GM19023 (cell line): ENCODE results near the gene FBXO2.
"Not testable (repeated sequence)": the region's sequence is repeated elsewhere in the genome, so short reads cannot be mapped to it uniquely, and the experiment has no call there.

Source experiments
- ATAC-seq: cut with Tn5 transposase; IDR thresholded peaks from one replicate; pipeline ENCODE4 v1.9.1; 2021; ENCODE audit warnings: mild to moderate bottlenecking, moderate library complexity; ENCODE audit not compliant: unreplicated experiment

FBXO2 gene

DNA sequence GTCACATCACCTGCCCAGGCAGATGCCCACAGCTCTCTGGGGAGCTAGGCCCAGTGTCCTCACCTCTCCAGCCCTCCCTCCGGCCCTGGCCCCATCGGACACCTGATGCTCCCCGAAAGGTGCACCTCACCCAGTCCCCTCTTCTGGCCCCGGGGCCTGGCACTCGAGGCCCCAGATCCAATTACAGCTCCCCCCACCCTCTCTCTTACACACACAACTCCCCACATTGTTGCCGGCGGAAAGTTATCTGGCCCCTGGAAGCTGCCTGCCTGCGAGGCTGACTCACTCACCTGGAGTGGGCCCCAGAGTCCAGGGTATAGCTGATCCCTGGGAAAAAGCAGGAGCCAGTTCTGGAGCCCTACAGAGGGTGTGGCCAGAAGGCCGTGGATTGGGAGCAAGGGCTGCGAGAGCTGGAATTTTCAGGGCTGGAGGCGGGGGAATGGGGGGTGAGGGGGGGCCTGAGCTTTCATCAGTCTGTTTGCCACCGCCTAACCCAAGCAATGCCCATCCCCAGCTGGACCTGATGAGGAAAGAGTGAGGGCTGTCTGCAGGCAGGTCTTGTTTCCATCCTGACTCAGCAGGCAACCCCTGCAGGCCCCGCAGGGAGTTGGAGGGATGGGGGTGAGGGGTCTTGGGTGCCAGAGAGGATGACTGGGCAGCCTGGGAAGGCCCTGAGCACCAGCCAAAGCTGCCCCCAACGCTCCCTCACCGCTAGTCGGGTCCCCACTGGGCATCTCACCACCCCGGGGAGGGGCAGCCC is 948 bp downstream of the FBXO2 start:
- ATAC-seq: no peak

DNA sequence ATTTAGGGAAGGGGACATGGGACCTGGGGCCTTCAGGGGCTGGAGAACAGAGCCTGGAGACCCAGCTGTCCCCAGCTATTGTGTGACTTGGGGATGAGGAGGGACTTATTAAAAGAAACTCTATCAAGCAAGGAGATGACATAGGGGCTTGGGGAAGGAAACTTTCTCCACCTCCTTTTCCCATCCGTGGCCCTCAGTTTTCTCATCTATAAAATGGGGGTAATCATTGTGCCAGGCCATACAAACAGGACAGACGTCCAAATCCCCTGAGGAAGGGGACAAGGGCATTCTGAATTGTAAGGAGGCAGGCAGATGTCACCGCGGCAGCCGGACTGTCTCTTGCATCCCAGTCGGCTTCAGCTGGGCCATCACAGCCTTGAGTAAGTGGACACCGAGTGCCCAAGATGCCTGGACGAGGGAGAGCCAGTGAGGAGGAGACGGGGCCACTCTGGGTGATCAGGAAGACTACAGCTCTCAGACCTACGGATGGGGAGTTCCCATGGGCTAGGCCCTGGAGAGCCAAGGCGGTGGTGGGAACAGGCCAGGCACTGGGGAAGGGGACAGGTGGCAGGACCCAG is 1.9 kb downstream of the FBXO2 start:
- ATAC-seq: no peak

DNA sequence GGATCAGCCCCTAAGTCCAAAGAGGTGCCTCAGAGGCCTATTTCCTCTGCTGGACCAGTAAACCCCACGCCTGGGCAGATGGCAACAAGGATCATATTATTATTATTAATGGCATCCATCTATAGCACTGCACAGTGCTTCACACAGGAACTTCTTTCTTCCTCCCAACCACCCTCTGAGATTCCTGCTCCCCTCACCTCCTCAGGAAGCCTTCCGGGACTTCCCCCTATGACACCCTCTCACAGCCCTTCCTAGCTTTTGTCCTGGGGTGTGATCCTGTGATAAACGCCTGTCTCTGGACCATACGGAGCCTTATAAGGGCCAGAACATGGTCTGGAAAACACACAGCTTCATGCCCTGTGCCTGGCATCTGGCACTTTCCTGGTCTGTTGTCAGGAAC is 3.2 kb downstream of the FBXO2 start:
- no peak for ATAC-seq

DNA sequence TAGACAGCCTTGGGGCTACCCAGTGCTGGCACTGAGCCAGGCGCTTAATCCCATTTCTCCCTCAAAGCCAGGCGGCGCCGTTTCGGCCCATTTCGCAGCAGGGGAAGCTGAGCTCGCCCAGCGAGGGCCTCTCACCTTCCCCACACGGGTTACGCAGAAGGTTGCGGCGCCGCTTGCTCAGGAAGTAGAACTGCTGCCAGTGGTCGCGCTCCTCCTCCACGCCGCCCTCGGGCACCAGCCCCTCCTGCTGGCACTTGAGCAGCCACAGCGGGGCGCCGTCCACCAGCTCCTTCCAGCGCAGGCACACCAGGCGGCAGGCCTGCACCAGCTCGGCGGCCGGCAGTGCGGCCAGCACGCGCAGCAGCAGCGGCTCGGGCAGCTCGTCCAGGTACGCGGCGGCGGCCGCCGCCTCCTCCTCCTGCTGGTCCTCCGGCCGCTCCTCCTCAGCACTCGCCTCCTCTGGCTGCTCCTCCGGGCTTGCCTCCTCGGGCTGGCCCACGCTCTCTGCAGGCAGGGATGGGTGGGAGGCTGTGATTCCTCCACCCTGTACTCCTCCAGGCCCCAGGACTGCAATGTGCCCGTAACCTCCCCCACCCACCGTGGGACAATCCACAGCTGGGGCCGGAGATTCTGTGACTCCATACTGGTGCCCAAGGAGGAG is 3.8 kb downstream of the FBXO2 start:
- no peak for ATAC-seq

DNA sequence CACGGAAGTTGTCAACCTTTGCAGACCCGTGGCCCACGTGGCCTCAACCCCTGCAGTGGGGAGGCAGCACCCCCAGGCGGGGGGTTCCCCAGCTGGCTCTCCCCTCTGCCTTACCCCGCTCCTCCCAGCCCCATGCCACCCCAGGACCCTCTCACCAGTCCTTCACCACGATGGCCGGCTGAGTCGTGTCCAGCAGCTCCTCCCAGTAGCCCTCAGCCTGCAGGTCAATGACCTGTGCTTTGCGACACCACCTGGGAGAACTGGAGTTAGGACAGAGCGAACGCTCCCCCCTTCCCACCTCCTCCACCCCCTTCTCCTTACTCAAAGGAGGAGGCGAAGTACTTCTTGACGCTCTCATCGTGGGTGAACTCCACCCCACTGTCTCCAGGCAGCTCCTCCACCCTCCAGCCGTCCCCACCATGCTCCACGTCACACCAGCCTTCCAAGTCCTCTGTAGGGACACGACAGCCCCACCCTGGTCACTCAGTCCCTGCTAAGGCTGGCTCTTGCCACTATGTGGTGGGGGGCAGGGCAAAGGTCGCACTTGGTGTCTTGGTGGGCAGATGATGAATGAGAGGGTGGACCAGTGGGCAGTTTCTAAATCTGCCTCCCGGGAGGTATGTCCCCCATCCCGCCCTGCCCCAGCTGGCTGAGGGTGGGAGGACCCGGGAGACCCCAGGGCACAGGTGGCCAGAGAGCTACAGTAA is 4.5 kb downstream of the FBXO2 start:
- ATAC-seq: no peak

DNA sequence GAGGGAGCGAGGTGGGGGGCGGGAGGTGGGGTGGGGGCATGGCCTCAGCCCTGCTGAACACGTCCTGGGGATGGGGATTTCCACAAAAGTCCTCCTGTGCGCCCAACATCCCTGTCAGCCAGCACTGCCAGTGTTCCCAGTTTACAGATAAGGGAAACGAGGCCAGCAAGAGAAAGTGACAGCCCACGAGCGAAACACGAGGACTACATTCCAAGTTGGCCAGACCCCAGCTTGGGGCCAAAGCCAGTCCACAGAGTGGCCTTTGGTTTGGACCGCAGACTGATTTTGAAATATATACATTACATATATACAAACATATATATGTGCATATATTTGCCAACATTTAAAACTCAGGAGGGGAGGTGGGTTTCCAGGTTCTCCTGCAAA is 5.0 kb downstream of the FBXO2 start:
- no peak for ATAC-seq

DNA sequence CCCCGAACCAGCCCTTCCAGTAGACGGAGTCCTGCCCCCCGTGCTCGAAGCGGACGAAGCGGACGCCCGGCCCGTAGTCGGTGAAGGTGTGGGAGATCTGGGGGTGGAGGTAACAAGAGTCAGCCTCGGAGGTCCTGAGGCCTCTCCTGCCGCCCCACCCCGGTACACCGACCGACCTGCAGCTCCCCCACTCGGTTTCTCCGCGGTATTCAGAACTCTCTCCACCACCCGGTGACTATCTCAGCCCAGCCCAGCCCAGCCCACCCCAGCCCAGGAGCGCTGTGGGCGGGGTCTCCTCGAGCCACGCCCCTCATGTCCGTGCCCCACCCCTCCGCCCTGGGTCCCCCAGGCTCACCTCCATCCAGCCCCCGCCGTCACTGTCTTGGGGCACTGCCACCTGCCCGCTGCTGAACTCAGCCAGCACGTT is 5.5 kb downstream of the FBXO2 start:
- ATAC-seq: no peak

DNA sequence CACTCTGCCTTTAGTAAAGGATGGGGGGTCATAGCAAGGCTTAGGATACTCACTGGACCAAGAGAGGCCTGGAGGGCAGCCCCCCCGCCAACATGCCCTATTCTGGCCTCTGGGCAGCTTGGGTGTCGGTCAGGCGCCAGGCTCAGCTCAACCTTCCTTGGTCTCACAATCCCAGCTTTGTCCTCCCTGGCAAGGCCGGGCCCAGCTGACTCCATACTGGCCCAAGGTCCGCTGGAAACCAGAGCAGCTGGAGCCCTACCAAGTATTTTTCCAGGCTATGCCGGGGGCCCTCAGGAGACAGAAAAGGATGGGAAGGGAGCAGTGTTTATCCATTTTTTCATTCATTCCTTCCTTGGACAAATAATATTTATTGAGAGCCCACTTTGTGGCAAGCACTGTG is 6.2 kb downstream of the FBXO2 start:
- ATAC-seq: no peak

DNA sequence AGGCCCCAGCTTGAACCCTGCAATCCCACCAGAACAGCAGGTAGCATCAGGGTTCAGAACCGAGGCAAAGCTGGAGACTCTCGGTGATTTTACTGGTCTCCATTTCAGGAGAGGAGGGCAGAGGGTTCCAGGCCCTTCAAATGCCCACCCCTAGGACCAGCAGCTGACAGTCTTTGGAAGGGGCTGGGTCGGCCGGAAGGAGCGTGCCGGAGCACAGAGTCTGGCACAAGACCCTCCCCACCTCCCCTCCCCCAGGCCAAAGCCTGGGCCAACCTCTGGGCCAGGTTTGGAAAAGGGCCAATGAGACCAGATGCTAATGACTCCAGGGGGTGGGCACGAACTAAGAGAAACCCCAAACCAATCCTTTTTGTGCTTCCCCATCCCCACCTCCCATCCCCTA is 6.9 kb downstream of the FBXO2 start:
- ATAC-seq: no peak

DNA sequence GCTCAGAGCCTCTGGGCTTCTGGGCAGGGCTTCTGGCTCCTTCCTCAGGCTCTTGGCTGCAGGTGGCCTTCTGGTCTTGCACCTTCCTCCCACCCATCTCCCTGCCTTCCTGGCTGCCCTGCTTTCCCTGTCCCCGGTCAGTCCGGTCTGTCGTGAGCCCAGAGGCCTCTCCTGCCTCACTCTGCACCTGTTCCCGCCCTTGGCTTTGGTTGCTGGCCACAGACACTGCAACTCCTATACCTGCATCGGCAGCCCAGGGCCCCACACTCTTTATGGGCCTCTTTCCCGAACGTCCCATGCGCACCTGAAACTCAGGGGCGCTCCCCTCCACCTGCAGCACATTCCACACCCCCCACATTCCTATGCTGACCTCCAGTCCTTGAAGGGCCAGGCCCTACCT is 7.9 kb downstream of the FBXO2 start:
- ATAC-seq: no peak

DNA sequence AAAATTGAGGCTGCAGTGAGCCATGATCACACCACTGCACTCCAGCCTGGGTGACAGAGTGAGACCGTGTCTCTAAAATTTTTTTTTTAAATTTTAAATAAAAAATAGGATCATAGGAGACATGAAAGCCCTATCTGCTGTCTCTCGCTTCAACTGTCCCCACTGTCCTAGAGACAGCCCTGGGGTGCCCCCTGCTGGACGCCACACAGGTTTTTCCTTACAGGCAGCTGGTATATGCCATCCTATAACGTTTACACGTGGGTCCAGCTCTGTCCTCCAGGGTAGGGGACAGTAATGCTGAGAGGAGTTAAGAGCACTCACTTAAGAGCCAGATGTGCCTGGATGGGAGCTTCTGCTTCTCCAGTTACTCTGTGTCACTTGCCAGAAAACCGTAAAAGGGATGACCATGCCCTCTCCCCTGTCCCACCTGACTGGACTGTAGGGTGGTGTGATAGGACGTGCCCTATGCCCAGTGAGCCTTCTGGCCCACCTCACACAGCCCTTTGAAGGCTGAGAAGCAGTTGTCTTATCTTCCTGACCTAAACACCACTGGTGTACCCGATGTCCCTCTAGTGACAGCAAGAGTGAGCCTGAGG is 8.5 kb downstream of the FBXO2 start:
- ATAC-seq: no peak

DNA sequence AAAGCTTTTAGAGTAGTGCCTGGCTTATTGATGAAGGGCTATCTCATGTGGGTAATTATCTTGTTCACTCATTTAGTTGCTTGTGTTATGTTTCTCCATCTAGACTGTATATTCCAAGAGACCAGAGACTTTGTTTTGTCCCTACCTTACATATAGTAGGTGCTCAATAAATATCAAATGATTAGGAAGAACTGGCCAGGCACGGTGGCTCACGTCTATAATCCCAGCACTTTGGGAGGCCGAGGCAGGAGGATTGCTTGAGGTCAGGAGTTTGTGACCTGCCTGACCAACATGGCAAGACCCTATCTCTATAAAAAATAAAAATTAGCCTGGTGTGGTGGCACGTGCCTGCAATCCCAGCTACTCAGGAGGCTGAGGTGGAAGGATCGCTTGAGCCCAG is 9.0 kb downstream of the FBXO2 start:
- ATAC-seq: no peak

DNA sequence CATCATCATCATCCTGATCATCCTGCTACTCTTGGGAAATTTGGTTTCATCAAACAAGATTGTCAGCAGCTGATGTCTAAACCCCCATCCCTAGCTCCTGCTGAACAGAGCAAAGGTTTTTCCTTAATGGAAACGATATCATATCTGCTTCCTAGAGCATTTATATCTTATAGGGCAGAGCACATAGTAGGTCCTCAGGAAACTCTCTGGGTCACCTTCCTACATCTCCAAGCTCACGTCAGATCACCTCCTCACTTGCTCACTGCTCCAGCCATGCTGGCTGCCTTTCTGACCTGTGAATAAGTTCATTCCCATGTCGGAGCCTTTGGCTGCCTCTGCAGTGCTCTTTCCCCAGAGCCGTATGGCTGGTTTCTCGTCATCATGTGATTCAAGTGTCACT is 10.4 kb downstream of the FBXO2 start:
- ATAC-seq: no peak

DNA sequence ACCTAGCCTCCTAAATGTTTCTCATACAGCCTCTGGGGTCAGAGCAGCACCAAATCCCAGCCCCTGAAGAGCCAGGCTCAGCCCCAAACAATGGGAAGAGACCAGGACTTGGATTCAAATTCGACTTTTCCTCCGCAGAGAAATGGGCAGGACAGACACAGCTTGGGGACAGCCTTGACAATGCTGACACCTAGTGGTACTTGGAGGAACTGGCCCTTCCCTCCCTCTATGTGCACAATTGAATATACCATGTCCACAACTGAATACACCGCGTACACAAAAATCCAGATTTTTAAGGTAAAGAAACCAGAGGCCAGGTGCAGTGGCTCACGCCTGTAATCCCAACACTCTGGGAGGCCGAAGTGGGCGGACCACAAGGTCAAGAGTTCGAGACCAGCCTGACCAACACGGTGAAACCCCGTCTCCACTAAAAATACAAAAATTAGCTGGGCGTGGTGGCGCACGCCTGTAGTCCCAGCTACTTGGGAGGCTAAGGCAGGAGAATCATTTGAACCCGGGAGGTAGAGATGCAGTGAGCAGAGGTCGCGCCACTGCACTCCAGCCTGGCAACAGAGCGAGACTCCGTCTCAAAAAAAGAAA is 11.7 kb downstream of the FBXO2 start:
- not testable (repeated sequence) for ATAC-seq

DNA sequence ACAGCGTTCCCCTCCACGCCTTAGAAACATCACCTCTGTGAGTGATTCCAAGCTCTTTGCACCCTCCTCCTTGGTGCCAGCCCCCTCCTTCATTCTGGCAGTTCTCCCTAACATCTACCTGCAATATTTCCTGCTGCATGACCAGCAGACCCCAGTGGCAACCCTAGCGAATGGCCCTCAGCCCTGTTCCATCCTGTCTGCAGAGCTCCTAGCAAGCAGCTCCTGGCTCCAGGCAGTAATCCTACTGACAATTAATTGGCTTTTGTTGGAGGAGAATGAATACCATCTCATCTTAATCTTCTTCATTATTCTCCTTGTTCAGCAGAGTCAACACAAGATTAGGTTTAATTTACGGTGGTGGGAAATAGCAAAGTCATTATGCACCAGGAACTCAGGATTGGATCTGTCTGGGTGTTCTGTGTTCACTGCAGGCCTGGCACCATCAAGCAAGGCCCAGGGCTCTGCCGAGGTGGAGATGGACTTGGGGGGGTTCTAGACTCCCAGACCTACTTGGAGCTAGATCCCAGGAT is 12.4 kb downstream of the FBXO2 start:
- ATAC-seq: no peak

DNA sequence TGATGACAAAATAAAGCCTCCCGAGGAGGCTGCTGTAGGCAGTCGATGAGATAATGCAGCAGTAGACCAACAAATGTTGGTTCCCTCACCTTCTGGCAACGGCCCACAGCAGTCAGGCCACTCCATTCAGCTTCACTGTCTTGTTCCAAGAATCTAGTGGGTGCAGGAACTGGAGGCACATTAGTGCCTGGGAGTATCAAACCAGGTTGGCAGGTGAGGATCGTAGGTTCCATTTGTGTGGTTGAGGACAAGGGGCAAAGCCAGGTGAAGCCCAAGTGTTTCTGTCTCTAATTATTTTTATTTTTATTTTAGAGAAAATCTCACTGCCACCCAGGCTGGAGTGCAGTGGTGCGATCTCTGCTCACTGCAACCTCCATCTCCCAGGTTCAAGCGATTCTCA is 13.3 kb downstream of the FBXO2 start:
- ATAC-seq: no peak

DNA sequence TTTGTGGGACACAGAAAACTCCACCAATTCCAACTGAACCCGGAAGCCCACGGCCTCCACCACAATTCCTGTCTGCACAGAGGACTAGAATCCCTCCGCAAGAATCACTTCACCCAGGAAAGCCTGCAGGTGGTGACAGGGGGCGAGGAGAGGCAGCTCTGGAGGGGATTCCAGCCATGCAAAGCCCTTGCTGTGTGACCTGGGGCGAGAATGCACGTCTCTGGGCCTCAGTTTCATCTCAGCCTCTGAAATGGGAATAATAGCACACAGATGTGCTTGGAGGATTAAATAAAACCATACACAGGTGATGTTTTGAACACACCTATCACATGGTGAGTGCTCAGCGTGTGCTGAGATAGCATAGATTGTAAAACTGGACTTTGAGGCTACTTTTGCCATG is 14.1 kb downstream of the FBXO2 start:
- ATAC-seq: no peak

DNA sequence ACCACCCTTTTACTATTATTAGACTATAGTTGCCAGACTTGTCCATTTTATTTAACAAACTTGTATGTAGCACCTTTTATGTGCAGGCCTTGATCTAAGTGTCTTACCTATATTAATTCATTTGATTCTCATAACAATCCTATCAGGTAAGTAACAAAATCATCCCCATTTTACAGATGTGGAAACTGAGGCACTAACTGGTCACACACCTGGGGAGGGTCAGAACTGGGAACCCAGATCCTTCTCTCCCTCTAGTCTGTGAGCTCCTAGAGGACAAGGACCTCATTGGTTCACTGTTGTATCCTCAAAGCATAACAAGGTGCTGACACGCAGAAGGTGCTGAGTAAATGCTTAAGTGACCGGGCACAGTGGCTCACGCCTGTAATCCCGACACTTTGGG is 14.9 kb downstream of the FBXO2 start:
- no peak for ATAC-seq

DNA sequence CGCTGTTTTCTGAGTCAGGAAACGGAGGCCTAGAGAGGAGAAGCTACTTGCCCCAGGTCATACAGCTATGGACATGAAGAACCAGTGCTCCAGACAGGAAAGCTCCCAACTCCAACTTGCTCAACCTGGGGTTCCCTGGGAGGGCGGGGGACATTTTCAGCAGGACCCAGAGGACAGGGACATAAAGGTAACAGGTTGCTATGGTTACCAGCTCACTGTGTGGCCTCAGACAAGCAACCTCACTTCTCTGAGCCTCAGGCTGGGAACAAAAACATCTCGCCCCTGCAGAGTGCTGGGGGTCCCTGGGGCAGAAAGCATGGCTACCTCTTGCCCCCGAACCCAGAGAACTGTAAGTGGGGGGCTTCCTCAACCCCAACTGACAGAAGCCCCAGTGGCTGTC is 16.1 kb downstream of the FBXO2 start:
- no peak for ATAC-seq

DNA sequence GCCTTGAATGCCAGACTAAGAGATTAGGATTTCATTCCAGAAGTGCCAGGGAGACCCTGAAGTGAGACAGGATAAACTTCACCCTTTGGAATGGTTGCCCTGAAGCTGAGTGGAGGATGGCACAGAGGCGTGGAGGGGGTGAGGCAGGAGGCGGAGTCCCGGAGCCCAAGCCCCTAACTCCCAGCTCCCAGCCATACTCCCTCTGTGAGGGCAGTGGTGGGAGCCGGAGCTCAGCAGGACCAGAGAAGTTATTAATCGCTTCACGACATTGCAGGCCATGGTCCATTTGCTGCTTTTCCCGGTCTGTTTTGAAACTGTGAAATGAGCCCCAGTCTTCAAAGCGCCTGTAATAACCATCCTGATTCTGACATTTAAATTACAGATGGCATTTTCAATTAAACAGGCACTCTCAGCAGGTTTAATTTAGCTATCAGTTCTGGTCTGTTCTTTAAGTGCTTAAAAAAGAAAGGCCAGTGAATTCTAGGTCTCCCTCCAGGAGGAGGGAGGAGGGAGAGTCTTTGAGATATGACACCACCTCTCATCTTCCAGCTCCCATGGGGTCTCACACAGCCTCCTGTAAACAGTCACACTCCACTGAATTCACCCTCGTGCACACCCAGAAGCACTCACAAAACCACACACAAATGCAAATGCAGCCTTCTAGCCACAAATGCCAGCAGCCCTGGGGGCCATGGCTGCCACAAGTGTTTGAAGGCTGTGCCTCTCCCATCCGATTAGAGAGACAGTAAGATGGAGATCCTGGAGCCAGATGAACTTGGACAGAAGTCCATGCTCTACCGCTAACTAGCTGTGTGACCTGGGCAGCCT is 19.6 kb downstream of the FBXO2 start:
- ATAC-seq: no peak
